ENCODE measurements around the gene F5. TPM values are rescaled to one million over a fixed set of nuclear protein-coding genes. Genes with fewer than 3 reads are reported as not detected.
A peak's percentile ranks its signal among the peaks of the same experiment; 100 is the strongest.

The F5 gene
- total and polyA plus RNA-seq, 9 of the 15 experiments (the other 6 are each of a cell fraction or from before 2014, with no cell fraction given) = 0.03 to 0.13 TPM; not detected in 7

DNA sequence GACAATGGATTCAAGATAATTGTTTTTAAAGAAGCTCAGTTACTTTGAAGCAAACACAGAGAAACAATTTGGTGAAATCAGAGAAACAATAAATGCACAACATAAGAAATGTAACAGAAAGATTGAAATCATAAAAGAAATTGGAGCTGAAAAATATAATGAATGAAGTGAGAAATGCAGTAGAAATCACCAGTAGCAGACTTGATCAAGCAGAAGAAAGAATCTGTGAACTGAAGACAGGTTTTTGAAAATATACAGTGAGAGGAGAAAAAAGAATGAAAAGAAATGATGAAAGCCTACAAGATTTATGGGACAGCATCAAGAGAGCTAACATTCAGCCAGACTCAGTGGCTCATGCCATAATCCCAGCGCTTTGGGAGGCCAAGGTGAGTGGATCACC, 47.9 kb upstream of the F5 start:
- no peak overlapping the region for H3K27ac ChIP-seq (ENCODE audit: extremely low read depth, low read depth, low read length)

More for the DNA sequence above, 47.9 kb upstream of the F5 start:
- POLR2A ChIA-PET = interaction anchor here (0.6 kb wide), 1 partner anchor 441 kb away, joined by 3 read pairs; no protein-coding TSS in a partner anchor
- Histone ChIP-seq H3K4me3 (no peak overlapping the region), H3K9me1 (ENCODE audit: control insufficient read depth, insufficient read depth, low read length) (no peaks in the 10 kb centered on the region), H3K4me2 (ENCODE audit: insufficient read depth, low read length) (no peak overlapping the region), H3K27me3 (ENCODE audit: control insufficient read depth in 2 of 2, insufficient read depth in 2 of 2, low read length in 2 of 2) (no peaks in the 10 kb centered on the region), H3K9ac (ENCODE audit: insufficient read depth in 1 of 2, low read depth in 2 of 2, low read length in 2 of 2) (no peak overlapping the region), H3K36me3 (ENCODE audit: control insufficient read depth, insufficient read depth, low read length) (no peaks in the 10 kb centered on the region), H2AFZ (ENCODE audit: low read depth, low read length) (no peak overlapping the region), H4K20me1 (replicated peaks; ENCODE audit: control insufficient read depth, insufficient read depth, low read length) (no peaks in the 10 kb centered on the region), H3K79me2 (ENCODE audit: control insufficient read depth, insufficient read depth, low read length) (no peaks in the 10 kb centered on the region), H3K9me3 (replicated peaks; ENCODE audit: control insufficient read depth, insufficient read depth, low read depth, low read length) (no peaks in the 10 kb centered on the region; the same call in 1 of the 2 replicates), H3K4me1 (replicated peaks in 1 of 2; ENCODE audit: control insufficient read depth in 2 of 2, insufficient read depth in 2 of 2, low read length in 2 of 2) (no peaks in the 10 kb centered on the region)
- intact Hi-C loops (cut with micrococcal nuclease) (no loop called here), in situ Hi-C loops (cut with MboI) (no loop called here)
- FAIRE-seq (no peak), ATAC-seq (no peak), DNase-seq (ENCODE audit: extremely low read depth in 1 of 4, low spot score in 3 of 4) (no peak)
- CTCF ChIA-PET (ENCODE audit: low intra/inter-chr PET ratio) = no interaction called here
- TF ChIP-seq ZBTB33 (CRISPR knock-in tag; IDR thresholded peaks at IDR 0.05) (no peak), CBX3 (IDR thresholded peaks at IDR 0.05; ENCODE audit: borderline replicate concordance in 1 of 2, low read length in 2 of 2) (peak in 1 of 2 experiments; percentile 36; a peak in 1 of 3 replicates), TRIM28 (IDR thresholded peaks at IDR 0.05) (peak; percentile 76; the same call in 1 of the 2 replicates)
- no TSS peak for BruUV-seq (replicated peaks)
- 0% methylated on average over 1 of the region's 1 CpG for WGBS (ENCODE audit: insufficient coverage, low coverage, missing lambda C conversion rate)
